Measurements from ENCODE around the gene FRMD4A. TPM values are rescaled to one million over a fixed set of nuclear protein-coding genes. Genes with fewer than 3 reads are reported as not detected.

FRMD4A gene
- total RNA-seq, 1 experiment from 2014 or later, result 18.3 TPM

DNA sequence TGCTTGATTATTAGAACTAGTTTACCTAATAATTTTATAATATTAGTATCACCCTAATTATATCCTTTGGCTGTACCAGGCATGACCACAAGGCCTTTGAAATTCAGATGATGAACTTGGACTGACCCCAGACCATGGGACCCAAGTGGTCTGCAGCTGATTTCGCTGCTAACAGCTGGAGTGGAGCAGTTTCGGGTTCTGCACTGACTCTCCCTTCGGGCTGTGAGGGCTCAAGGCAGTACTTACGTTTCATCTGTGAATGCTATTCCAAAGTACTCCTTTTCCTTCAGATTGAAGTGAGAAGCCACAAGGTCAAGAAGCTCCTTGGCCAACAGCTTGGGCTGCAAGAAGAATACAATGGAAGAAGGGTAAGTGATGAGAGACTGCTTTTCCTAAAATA, 520.2 kb downstream of the FRMD4A start:
- Histone ChIP-seq H3K4me1 (replicated peaks; ENCODE audit: insufficient read depth) (peaks cover 17% of the 10 kb centered on the region), H3K4me3 (no peak overlapping the region), H3K36me3 (ENCODE audit: low read depth) (no peaks in the 10 kb centered on the region), H3K79me2 (ENCODE audit: low read depth) (no peaks in the 10 kb centered on the region), H3K27ac (no peak overlapping the region), H3K4me2 (no peak overlapping the region), H3F3A (ENCODE audit: insufficient read depth, low read depth) (0 out of 2 replicates have a peak, but pooled peaks cover 4% of the 10 kb centered on the region), H3K9me3 (ENCODE audit: insufficient read depth, low read depth) (no peaks in the 10 kb centered on the region), H2AFZ (no peak overlapping the region), H4K20me1 (ENCODE audit: insufficient read depth) (no peaks in the 10 kb centered on the region), H3K9me2 (ENCODE audit: insufficient read depth) (no peaks in the 10 kb centered on the region), H3K27me3 (ENCODE audit: insufficient read depth, low read depth) (no peaks in the 10 kb centered on the region)
- no TSS peak for BruUV-seq (replicated peaks)
- DNase-seq, result no peak
- intact Hi-C loops (cut with micrococcal nuclease; ENCODE audit: unreplicated experiment), result no loop called here
- ChIA-PET POLR2A (ENCODE audit: unreplicated experiment) (interaction anchor here (0.6 kb wide), 1 partner anchor 23 kb away, joined by 6 read pairs; no protein-coding TSS in a partner anchor), CTCF (no interaction called here)
- TF ChIP-seq, protein P1, sequence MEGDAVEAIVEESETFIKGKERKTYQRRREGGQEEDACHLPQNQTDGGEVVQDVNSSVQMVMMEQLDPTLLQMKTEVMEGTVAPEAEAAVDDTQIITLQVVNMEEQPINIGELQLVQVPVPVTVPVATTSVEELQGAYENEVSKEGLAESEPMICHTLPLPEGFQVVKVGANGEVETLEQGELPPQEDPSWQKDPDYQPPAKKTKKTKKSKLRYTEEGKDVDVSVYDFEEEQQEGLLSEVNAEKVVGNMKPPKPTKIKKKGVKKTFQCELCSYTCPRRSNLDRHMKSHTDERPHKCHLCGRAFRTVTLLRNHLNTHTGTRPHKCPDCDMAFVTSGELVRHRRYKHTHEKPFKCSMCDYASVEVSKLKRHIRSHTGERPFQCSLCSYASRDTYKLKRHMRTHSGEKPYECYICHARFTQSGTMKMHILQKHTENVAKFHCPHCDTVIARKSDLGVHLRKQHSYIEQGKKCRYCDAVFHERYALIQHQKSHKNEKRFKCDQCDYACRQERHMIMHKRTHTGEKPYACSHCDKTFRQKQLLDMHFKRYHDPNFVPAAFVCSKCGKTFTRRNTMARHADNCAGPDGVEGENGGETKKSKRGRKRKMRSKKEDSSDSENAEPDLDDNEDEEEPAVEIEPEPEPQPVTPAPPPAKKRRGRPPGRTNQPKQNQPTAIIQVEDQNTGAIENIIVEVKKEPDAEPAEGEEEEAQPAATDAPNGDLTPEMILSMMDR (conservative IDR thresholded peaks at IDR 0.05), result no peak
- TF ChIP-seq EZH2 (IDR thresholded peaks at IDR 0.05; ENCODE audit: low read depth), result no peak

DNA sequence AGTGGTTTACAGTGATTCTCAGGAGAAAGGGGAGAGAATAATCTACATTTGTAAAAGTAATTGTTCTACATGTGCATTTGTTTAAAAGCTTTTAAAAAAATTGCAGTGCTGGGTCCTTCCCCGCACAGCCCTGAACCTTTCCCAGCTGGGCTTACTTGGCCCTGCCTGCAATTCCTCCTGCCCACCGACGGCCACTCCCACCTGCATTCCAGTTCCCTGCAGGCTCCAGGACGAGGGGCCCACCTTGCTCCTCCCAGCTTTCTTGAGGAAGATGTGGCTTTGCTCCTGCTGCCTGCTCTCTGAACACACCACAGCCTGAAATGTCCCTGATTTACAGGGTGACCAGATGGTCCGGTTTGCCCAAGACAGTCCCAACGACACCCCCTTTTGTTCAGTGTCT, 521.3 kb downstream of the FRMD4A start:
- BruUV-seq (replicated peaks), result no TSS peak
- TF ChIP-seq, protein P1 (conservative IDR thresholded peaks at IDR 0.05), result no peak
- TF ChIP-seq EZH2 (IDR thresholded peaks at IDR 0.05; ENCODE audit: low read depth), result no peak
- Histone ChIP-seq H3K4me3 (no peak overlapping the region), H3F3A (ENCODE audit: insufficient read depth, low read depth) (no peaks in the 10 kb centered on the region), H3K9me3 (ENCODE audit: insufficient read depth, low read depth) (no peaks in the 10 kb centered on the region), H2AFZ (no peak overlapping the region), H4K20me1 (ENCODE audit: insufficient read depth) (no peaks in the 10 kb centered on the region), H3K4me2 (no peak overlapping the region), H3K79me2 (ENCODE audit: low read depth) (no peaks in the 10 kb centered on the region), H3K4me1 (replicated peaks; ENCODE audit: insufficient read depth) (peaks cover 11% of the 10 kb centered on the region; the same call in 1 of the 2 replicates), H3K36me3 (ENCODE audit: low read depth) (no peaks in the 10 kb centered on the region), H3K9me2 (ENCODE audit: insufficient read depth) (no peaks in the 10 kb centered on the region), H3K27me3 (ENCODE audit: insufficient read depth, low read depth) (no peaks in the 10 kb centered on the region), H3K27ac (no peak overlapping the region)
- intact Hi-C loops (cut with micrococcal nuclease; ENCODE audit: unreplicated experiment), result no loop called here
- peak in 1 of 2 experiments; percentile 41 for DNase-seq
- ChIA-PET POLR2A (ENCODE audit: unreplicated experiment) (no interaction called here), CTCF (no interaction called here)

DNA sequence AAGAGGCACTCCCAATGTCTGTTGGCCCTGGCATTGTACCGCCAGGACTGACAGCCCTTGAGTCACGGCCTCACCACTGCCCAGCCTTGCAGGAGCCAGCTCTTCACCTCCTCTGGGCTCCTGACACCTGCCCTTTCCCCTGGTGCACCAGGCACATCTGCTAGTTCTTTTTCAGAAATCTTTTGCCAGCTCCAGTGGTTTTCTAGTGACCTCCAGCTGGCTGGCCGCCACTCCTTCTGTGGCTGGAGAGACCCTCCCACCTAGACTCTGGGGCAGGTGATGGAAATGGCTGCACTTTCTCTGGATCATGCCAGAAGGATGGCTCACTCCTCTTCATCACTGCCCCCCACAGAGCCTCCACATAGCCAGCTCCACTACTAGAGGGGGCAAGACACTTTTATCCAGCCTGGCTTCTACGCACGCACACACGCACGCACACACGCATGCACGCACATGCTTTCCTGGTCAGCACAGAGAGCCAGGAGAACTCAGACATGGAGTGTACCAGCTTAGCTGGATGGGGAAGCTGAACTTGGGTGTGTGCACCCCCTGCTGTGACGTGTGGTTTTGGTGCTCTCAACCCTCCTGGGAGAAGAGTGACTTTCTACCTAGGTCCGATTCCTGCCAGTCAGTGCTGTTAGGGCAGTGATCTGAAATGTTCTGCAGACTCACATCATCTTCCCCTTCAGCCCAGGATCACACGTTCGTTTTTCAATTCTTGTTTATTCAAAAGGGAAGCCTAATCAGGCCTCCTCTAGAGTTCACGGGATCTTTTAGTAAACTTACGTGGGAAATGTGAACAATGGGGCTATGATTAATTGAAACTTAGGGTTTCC, 522.0 kb downstream of the FRMD4A start:
- H3K79me2 ChIP-seq (ENCODE audit: low read depth), result no peaks in the 10 kb centered on the region
- CTCF ChIA-PET, result no interaction called here
- no peak overlapping the region for H3K4me3 ChIP-seq
- H2AFZ ChIP-seq, result no peak overlapping the region
- POLR2A ChIA-PET (ENCODE audit: unreplicated experiment), result no interaction called here
- H3K4me2 ChIP-seq, result no peak overlapping the region
- no peaks in the 10 kb centered on the region for H4K20me1 ChIP-seq (ENCODE audit: insufficient read depth)
- no peaks in the 10 kb centered on the region for H3K36me3 ChIP-seq (ENCODE audit: low read depth)
- H3F3A ChIP-seq (ENCODE audit: insufficient read depth, low read depth), result no peaks in the 10 kb centered on the region
- peaks cover 11% of the 10 kb centered on the region; the same call in 1 of the 2 replicates for H3K4me1 ChIP-seq (replicated peaks; ENCODE audit: insufficient read depth)
- H3K27ac ChIP-seq, result no peak overlapping the region
- peak; percentile 44 to 45 for DNase-seq
- TF ChIP-seq, protein P1 (conservative IDR thresholded peaks at IDR 0.05), result no peak
- TF ChIP-seq EZH2 (IDR thresholded peaks at IDR 0.05; ENCODE audit: low read depth), result no peak
- H3K27me3 ChIP-seq (ENCODE audit: insufficient read depth, low read depth), result no peaks in the 10 kb centered on the region
- BruUV-seq (replicated peaks), result no TSS peak
- no peaks in the 10 kb centered on the region for H3K9me2 ChIP-seq (ENCODE audit: insufficient read depth)
- H3K9me3 ChIP-seq (ENCODE audit: insufficient read depth, low read depth), result no peaks in the 10 kb centered on the region
- intact Hi-C loops (cut with micrococcal nuclease; ENCODE audit: unreplicated experiment), result no loop called here
